Stimulated activated CD4-positive, alpha-beta T cell treated with anti-CD3 and anti-CD28 coated beads, Interleukin-2, amount 100 ng/mL, for 24 hours (primary cell): ENCODE results near the gene DENND2A.
"Not testable (repeated sequence)": the region's sequence is repeated elsewhere in the genome, so short reads cannot be mapped to it uniquely, and the experiment has no call there.

ENCODE experiments used
- DNase-seq, 2 donors: peaks; one replicate each; pipeline ENCODE4 v3.0.0-alpha.2; 2020

The DENND2A gene

DNA sequence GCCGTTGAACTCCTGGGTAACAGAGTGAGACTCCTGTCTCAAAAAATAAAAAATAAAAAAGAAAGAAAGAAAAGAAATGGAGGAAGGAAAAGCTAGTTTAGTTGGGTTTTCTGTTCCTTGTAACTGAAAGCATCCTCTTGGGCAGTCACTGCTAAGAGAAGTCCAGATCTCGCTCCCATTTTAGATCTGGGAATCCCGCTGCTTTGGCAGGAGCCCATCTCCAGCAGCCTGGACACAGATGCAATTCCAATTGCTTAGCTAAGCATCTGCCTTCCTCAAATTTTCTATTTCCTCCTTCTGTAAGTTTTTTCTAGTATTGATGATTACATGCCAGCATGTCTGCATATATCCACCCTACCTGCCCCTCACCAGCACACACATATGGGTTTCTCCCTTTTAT is 54.1 kb downstream of the DENND2A start:
- no peak for DNase-seq

DNA sequence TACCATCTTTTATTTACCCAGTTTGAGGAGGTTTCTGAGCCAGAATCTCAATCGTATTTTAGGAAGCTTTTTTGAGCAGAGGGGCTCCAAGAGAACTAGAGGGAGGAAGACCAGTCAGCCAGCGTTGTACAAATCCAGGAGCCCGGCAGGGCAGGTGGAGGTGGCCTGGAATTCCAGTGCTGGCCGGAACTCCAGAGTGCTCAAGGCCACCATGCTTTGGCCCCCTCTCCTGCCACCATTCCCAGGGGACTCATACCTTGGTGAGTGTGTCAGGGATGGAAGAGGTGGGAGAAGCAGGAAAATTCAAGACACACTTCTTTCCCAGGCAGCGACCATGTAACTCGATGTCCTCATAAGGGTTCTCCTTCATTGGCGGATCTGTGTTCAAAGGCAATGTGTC is 55.3 kb downstream of the DENND2A start:
- DNase-seq = no peak

DNA sequence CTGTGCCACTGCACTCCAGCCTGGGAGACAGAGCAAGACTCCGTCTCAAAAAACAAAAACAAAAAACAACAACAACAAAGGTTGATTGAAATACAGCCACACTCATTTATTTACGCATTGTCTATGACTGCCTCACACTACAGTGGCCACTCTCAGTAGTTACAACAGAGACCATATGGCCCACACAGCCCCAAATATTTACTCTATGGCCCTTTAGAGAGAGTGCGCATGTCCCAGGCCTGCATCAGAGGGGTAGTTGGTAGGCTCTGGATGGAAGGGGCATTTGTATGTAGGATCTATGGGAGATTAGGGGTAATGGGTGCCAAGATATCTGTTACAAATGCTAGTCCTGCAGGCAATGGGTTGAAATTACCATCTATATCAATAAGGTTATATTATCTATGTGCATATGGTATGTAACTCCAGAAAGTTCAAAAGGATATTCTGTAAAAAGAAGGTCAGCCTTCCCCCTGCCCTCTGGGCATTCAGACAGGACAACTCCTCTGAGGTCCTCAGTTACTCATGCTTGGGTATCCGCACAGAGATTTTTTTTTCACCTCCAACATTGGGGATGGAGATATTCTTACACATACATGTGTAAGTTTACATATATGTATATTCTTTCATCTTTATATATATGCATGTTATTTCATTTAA is 56.3 kb downstream of the DENND2A start:
- DNase-seq = no peak

DNA sequence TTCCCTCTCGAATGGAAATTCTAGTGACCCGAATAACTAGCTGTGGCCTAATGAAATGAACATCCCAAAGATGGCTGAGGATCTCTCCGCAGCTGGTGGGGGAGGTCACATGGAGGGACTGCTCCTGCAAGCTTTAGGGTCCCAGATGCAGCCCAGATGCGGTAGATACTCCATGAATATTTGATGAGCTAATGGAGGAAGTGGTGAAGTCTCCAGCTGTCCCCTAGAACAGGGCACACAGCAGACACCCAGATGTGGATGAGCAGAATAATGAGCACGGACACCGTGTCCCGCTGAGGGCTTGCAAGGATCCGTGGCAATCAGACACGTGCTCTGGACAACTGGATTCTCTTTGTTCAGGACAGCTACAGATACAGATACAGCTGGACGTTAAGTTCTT is 59.2 kb downstream of the DENND2A start:
- DNase-seq = no peak

DNA sequence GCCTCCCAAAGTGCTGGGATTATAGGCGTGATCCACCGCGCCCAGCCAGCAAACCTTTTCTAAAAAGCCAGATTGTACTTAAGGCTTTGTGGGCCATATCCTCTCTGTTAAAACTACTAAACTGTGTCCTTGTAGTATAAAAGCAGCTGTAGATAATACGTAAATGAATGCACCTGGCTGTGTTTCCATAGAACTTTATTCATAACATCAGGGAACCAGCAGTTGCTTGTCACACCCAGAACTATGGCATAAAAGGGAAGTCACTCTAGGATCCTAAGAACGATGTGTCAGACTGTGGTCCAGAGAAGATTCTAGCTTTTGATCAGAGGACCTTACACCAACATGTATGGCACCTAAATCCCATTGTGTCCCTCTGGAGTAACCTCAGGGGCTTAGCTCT is 63.0 kb downstream of the DENND2A start:
- no peak for DNase-seq

DNA sequence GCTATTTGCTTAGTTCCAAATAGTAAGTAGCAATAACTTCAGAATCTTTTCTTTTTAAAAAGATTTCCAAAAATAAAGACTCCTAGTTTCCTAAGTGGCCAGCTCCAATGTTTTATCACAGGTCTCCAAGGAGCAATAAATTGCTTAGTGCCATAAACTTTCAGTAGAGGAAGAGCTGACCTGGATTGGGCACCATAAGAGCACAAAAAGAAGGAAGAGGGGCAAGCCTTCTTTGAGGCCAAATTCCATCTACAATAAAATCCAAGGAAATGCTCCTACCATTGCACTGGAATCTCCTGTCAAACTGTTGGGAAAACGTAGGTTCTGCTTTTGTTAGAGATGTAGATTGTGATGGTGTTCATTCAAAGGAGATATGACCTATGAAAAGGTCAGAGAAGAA is 64.0 kb downstream of the DENND2A start:
- DNase-seq = no peak

DNA sequence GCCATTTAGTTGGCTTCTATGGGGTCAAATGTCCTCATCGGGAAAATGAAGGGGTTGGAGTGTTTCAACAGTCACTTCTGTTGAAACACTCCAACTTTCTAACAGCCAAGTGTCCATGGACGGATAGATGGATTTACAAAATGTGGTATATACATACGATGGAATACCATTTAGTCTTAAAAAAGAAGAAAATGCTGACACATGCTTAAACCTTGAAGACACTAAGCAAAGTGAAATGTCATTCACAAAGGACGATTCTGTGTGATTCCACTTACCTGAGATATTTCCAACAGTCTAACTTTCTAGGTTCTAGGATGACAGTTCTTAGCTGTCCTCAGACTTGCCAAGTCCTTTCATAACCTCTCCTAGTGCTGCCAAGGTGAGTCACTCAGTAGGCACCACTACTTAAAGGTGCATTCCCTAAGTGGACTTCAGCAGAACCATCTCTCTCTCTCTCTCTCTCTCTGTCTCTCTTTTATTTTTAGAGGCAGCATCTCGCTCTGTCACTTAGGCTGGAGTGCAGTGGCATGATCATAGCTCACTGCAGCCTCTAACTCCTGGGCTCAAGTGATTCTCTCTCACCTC is 69.0 kb downstream of the DENND2A start:
- DNase-seq = no peak

DNA sequence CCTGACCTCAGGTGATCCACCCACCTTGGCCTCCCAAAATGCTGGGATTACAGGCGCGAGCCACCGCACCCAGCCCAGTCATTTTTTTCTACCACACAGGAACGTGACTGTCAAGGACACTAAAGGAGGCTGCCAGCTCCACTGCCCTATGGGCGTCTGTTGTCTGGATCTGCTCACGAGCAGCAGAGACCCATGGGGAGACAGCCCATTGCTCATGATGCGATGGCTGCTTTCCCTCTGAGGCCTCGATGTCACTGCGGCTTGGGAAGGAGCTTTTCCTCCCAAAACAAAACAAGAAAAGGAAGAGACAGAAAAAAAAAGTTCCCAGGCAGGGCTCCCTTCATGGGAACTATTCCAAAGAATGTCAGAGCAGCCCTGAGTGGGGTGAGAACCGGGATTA is 70.5 kb downstream of the DENND2A start:
- DNase-seq = no peak

DNA sequence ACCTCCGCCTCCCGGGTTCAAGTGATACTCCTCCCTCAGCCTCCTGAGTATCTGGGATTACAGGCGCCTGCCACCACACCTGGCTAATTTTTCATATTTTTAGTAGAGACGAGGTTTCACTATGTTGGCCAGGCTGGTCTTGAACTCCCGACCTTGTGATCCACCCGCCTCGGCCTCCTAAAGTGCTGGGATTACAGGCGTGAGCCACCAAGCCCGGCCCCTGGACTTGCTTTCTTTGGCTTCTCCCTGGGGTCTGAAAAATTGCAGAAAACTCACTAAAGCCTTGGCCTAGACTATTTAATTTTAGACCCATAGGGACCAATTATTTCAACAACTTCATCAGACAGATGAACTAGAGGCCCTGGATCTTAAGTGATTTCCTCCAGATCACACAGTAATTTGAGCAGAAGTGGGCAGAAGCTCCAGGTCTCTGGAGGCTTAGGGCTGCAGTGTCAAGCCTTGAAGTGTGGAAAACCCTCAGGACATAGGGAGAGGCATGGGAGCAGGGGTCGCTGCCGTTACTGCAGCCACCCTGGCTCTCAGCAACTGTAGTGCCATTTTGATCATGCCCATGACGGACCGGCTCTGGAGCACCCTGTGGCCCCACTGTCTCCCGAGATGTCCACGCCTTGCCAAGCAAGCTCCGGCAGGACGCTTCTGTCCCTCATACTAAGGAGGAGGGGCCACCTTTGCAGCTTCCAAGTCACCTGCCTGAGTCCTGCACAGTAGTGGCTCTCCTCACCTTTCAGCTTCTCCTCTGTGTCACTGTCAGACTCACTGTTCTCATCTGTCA is 72.4 kb downstream of the DENND2A start:
- no peak for DNase-seq

DNA sequence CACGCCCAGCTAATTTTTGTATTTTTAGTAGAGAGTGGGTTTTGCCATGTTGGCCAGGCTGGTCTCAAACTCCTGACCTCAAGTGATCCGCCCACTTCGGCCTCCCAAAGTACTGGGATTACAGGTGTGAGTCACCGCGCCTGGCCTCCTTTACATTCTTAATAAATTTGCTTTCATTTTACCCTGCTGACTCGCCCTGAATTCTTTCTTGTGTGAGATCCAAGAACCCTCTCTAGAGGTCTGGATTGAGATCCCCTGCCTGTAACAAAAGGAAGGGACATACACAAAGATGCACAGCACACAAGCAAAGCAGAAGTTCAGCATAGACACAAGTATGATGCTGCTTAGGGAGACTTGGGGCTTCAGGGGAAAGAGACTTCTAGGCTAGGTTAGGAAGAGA is 74.4 kb downstream of the DENND2A start:
- not testable (repeated sequence) for DNase-seq

DNA sequence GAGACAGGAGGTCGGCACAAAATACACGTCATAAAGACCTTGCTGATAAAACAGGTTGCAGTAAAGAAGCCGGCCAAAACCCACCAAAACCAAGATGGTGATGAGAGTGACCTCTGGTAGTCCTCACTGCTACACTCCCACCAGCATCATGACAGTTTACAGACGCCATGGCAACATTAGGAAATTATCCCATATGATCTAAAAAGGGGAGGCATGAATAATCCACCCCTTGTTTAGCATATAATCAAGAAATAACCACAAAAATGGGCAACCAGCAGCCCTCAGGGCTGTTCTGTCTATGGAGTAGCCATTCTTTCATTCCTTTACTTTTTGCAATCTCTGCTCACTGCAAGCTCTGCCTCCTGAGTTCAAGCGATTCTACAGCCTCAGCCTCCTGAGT is 74.9 kb downstream of the DENND2A start:
- not testable (repeated sequence) for DNase-seq

DNA sequence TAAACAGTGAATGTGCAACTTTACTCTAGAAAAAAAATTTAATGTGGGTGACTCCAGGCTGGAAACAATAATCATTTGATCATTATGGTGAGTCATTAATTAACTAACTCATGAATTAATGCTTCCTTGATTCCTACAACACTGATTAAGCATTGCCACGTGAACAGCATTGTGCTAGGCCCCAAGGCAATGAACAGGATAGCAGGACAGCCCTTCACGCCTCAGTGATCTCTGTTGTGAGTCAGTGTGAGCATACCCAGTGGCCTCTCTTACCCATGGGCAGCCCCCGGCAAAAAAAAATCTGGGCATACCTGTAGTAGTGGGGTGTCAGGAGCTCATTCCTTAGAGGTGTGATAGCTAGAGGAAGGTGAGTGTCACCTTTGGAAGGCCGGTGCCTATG is 76.0 kb downstream of the DENND2A start:
- no peak for DNase-seq

DNA sequence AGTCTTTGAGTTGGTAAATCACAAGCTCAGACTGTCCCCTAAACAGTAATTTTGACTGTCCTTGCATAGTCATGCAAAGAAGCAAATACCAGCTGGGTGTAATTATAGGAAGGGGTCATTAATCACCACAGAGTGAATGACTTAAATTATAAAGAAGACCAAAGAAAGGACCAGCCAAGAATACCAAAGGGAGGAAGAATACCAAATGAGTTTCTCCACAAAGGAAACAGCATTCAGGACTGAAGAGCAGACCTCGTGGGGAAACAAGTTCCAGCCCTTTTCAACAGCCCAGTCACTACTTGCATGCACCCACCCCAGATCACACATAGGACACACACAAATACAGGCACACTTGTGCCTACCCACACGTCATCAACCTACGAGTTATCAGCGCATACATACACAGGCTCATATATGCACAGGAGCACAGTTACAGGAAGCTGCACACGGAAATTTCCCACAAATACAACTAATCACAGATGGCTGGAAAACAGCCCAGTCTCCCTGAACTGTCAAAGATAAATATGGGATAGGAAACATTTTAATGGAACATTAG is 77.6 kb downstream of the DENND2A start:
- no peak for DNase-seq

DNA sequence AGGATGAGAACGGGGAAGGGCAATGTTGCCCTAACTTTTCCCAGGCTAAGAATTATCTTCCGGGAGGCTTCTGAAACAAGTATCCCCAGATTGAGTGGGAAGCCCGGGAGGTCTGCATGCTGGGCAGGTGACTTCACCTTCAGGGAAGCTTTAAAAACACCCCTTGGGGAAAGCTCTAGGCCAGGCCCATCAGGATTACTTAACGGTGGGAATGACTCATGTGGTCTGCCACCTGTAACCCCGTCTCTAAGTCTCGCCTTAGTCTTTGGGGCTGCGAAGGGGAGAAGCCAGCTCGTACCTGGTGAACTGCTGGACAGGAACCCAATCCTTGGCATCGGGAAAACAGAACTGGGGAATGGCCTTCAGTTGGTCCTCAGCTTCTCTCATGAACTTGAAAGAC is 81.2 kb downstream of the DENND2A start:
- DNase-seq = no peak

DNA sequence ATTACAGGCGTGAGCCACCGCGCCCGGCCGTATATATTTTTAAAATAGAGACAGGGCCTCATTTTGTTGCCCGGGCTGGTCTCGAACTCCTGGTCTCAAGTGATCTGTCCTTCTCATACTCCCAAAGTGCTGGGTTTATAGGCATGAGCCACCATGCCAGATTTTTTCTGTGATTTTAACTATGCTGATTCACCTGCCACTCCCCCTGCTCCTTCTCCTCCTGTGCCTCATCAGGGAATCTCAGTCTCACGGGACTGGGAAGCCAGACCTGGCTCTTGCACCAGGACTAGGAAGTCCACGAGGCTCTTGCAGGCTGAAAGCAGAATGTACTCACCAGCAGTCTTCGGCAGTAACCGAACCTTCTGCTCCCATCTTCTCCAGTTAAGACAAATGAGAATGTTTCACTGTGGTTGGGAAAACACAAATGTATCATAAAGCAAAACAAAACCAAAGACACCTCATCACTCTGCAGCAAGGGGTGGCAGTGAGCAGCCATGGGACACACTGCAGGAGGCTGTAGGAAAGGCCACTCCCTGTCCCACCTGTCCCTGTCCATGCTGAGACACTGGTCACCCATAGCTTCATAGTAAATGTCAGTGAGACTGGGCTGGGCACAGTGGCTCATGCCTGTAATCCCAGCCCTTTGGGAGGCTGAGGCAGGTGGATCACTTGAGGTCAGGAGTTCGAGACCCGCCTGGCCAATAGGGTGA is 82.6 kb downstream of the DENND2A start:
- DNase-seq = no peak

DNA sequence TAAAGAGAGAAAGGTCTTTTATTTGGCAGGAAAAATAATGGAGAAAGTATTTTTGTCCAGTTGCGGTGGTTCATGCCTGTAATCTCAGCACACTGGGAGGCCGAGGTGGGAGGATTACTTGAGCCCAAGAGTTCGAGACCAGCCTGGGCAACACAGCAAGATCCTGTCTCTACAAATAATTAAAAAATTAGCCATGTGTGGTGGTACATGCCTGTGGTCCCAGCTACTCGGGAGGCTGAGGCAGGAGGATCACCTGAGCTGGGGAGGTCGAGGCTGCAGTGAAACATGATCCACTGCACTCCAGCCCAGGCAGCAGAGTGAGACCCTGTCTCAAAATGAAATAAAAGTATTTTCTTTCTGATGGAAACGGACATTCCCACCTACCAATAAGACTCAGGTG is 83.5 kb downstream of the DENND2A start:
- DNase-seq = no peak

DNA sequence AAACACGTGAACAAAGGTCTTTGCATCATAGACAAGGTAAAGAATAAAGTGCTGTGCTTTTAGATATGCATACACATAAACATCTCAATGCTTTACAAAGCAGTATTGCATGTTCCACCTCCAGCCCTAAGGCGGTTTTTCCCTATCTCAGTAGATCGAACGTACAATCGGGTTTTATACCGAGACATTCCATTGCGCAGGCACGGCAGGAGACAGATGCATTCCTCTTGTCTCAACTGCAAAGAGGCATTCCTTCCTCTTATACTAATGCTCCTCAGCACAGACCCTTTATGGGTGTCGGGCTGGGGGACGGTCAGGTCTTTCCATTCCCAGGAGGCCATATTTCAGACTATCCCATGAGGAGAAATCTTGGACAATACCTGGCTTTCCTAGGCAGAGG is 87.4 kb downstream of the DENND2A start:
- DNase-seq = not testable (repeated sequence)

DNA sequence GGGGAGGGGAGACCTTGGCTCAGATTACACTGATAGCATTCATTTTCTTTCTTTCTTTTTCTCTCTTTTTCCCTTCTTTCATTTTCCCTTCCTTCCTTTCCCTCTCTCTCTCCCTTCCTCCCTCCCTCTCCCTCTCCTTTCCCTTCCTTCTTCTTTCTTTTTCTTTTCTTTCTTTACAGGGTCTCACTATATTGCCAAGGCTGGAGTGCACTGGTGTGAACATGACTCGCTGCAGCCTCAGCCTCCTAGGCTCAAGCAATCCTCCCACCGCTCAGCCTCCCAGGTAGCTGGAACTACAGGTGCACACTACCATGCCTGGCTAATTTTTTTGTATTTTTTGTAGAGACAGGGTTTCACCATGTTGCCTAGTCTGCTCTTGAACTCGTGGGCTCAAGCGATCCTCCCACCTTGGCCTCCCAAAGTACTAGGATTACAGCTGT is 88.4 kb downstream of the DENND2A start:
- no peak for DNase-seq

DNA sequence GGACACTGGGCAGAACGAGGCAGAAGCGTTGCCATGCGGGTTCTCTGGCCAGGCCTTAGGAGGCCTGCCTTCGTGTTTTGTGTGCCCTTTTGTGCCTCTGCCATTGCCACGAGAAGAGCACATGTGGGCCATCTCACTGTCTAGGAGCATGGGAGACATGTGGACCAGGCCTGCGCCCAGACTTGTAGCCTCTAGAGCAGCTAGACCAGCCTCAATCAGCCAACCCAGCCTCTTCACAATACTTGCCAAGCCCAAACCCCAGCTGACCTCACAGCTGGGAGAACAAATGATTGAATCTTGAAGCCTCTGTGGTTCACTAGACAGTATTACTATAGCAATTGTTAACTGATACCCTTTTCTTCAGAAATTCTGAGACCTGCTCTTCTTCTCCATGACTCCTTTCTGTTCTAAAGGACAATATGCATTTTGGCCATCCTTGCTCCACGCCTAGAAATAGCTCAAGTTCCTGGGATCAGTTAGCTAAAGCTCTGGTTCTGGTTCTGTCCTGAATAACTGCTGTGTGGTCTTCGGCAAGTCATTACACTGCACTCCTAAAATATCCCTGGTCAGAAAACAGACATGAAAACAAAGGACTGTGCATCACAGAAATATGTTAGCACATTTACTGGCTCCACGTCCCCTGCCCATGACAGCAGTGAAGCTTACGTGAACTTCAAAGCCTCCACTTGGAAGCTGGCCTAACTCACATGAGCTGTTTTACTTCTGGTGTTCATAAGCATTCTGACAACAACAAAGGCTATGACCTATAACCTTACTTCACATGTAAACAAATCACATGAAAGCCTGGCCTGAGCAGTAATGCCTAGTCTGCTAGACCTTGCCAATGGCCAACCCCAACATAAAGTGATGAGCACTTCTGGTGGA is 89.0 kb downstream of the DENND2A start:
- no peak for DNase-seq

DNA sequence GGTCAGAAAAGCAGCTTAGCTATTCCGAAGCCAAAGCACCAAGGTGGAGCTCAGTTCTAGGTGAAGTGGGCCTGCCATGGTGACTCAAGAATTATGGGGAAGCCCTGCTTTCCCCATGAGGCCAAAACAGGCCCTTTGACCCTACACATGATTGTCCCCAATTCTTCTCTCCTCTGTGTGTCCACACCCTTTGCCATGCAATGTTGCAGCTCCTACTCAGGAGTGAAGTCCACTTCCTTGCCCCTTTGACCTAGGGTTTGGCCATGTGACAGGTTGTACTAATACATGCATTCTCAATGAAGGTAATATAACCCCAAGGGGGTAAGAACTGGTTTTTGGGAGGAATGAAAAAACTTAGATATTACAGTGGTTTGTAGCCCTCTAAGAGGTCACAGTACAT is 93.7 kb downstream of the DENND2A start:
- DNase-seq = no peak

DNA sequence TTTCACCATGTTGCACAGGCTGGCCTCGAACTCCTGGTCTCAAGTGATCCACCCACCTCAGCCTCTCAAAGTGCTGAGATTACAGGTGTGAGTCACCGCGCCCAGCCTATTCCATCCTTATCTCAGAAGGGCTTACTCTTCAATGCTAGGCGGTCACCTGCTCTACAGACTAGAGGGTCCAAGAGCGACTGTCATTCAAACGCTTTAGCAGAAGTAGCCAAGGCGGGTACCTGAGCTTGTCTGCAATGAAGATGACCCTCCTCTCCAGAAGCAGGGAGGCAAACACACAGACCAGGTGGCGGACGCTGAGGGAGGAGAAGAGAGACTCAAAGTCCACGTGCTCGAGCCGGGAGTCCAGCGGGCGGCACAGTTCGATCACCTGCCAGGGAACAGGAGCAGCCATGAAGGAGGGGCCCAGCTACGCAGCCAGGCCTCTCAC is 96.2 kb downstream of the DENND2A start:
- DNase-seq = no peak

DNA sequence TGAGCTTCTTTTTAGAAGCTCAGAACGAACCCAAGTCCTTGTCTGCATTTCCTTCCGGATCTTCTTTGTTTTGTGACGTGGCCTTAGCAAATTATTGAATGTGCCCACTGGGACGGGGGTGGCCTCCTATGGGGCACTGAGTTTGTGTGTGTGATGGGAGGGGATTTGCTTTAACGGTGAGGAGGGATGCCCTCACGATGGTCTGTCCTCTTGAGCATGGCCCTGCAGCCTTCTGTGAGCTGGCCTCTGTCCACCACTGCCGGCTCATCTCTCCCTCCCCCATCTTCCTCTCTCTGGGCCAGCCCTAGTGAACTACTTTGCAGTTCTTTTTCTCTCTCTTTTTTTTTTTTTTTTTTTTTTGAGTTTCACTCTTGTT is 98.4 kb downstream of the DENND2A start:
- DNase-seq = no peak
